Neural progenitor cell (in vitro differentiated cells): ENCODE measurements around the gene MARCHF2. TPM values are rescaled to one million over a fixed set of nuclear protein-coding genes. Genes with fewer than 3 reads are reported as not detected.

Experiments used
- DNase-seq: peaks from one replicate; pipeline ENCODE4 v3.0.0-alpha.2; 2016; ENCODE audit warnings: low spot score
- H2AFZ ChIP-seq: fragments of 200-600 bp; sonication (generic); replicated peaks from 2 replicates; pipeline ENCODE4 v1.6.1; 2016; ENCODE audit warnings: antibody characterized with exemption
- H3F3A ChIP-seq: fragments of 200-600 bp; sonication (generic); 2 replicates; pipeline ENCODE4 v1.6.1; 2016; ENCODE audit warnings: antibody characterized with exemption, low read depth
- H3K27ac ChIP-seq: fragments of 200-600 bp; sonication (generic); 2 replicates; pipeline ENCODE4 v1.5.1; 2016; ENCODE audit warnings: mild to moderate bottlenecking
- H3K27me3 ChIP-seq: fragments of 200-600 bp; sonication (generic); 2 replicates; pipeline ENCODE4 v1.6.1; 2016; ENCODE audit warnings: mild to moderate bottlenecking, moderate library complexity
- H3K36me3 ChIP-seq: fragments of 200-600 bp; sonication (generic); 2 replicates; pipeline ENCODE4 v1.5.1; 2016
- H3K4me1 ChIP-seq: fragments of 200-600 bp; sonication (generic); 2 replicates; pipeline ENCODE4 v1.6.1; 2016; ENCODE audit warnings: mixed run types
- H3K4me2 ChIP-seq: fragments of 200-600 bp; sonication (generic); 2 replicates; pipeline ENCODE4 v1.6.1; 2016
- H3K4me3 ChIP-seq: fragments of 200-600 bp; sonication (generic); 2 replicates; pipeline ENCODE4 v1.5.1; 2016
- H3K79me2 ChIP-seq: fragments of 200-600 bp; sonication (generic); 2 replicates; pipeline ENCODE4 v1.6.1; 2016; ENCODE audit warnings: low read depth
- H3K9ac ChIP-seq: fragments of 200-600 bp; sonication (generic); 2 replicates; pipeline ENCODE4 v1.6.1; 2016
- H3K9me3 ChIP-seq: fragments of 200-600 bp; sonication (generic); 2 replicates; pipeline ENCODE4 v1.5.1; 2016; ENCODE audit warnings: low read depth
- H4K20me1 ChIP-seq: fragments of 200-600 bp; sonication (generic); 2 replicates; pipeline ENCODE4 v1.6.1; 2016; ENCODE audit warnings: low read depth
- H3K27ac Mint-ChIP-seq: 3 replicates; pipeline ENCODE4 v1.8.0; 2021; ENCODE audit warnings: mixed read lengths
- H3K27me3 Mint-ChIP-seq: 2 replicates; pipeline ENCODE4 v1.8.0; 2022; ENCODE audit warnings: low read depth, mild to moderate bottlenecking, inconsistent platforms, moderate library complexity, mixed read lengths; ENCODE audit not compliant: insufficient read depth
- H3K36me3 Mint-ChIP-seq: 3 replicates; pipeline ENCODE4 v1.8.0; 2021; ENCODE audit warnings: mixed read lengths
- H3K4me1 Mint-ChIP-seq: 3 replicates; pipeline ENCODE4 v1.8.0; 2021; ENCODE audit warnings: mixed read lengths
- H3K4me3 Mint-ChIP-seq: 3 replicates; pipeline ENCODE4 v1.8.0; 2021; ENCODE audit warnings: mild to moderate bottlenecking, moderate library complexity, mixed read lengths
- H3K9me3 Mint-ChIP-seq: 3 replicates; pipeline ENCODE4 v1.8.0; 2020; ENCODE audit warnings: mixed read lengths
- EZH2 ChIP-seq: fragments of 200-600 bp; sonication (generic); IDR thresholded peaks from 2 replicates; pipeline ENCODE4 v1.6.1; 2017; ENCODE audit warnings: antibody characterized with exemption, mild to moderate bottlenecking, moderate library complexity
- EZH2phosphoT487 ChIP-seq: fragments of 200-600 bp; sonication (generic); IDR thresholded peaks from 2 replicates; pipeline ENCODE4 v1.6.1; 2017; ENCODE audit warnings: antibody characterized with exemption
- total RNA-seq: library from RNA; depleted of rRNA; stranded (reverse); fragments of >200 nt; gene quantifications from 2 replicates; pipeline ENCODE4 v1.2.3, GENCODE V29; 2015; ENCODE audit warnings: low replicate concordance
- TF ChIP-seq, protein P1 (sequence below): fragments of 200-600 bp; sonication (generic); IDR thresholded peaks from 2 replicates; pipeline ENCODE4 v1.5.1; 2017; ENCODE audit warnings: antibody characterized with exemption, mild to moderate bottlenecking

Gene MARCHF2
- total RNA-seq, 1 donor from 2014 or later: 27.0 TPM

DNA sequence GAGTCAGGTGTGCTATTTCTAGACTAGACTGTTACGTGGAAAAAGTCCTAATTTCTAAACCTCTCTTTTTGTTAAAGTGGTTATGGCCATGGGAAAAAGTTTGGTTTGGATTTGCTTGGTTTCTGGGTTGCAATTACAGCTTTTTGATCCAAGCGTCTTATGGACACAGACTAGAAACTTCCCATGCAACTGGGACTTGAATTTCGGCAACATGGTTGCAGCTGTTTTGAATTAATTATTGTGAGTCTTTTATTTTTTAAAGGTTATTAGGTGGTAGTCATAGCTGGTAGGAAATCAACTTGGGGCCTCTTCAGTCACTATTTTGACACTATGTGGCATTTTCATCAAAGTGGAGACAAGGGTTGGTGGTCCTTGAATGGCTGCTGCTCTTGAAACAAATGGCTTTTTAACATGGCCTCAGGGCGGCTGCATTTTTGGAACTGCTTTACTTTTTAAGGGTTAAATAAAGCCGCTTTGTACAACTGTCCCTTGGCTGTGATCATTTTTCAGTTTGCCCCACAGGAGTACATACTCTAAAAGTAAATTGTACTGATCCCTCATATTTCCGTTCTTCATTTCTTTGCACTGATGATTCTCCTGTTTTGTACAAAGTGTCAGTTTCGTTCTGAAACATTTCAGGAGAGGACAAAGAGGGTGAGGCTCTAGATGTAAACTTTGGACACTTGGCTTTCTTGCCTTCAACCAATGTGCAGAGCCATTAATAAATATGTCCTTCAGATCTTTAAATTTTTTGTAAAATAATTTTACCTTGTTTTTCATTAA, 47.6 kb downstream of the MARCHF2 start:
- no peak overlapping the region for H3K27ac ChIP-seq
- Mint-ChIP-seq H3K9me3 (no peaks in the 10 kb centered on the region), H3K27me3 (peaks cover 6% of the 10 kb centered on the region), H3K36me3 (peaks cover 37% of the 10 kb centered on the region), H3K27ac (no peak overlapping the region), H3K4me1 (peaks cover 31% of the 10 kb centered on the region), H3K4me3 (no peak overlapping the region)
- H3K4me3 ChIP-seq: no peak overlapping the region
- H3K27me3 ChIP-seq: no peaks in the 10 kb centered on the region
- no peaks in the 10 kb centered on the region for H3K9me3 ChIP-seq
- peaks cover 26% of the 10 kb centered on the region for H3K4me1 ChIP-seq
- peaks cover 100% of the 10 kb centered on the region for H4K20me1 ChIP-seq
- no peak overlapping the region for H2AFZ ChIP-seq
- no peak overlapping the region for H3K9ac ChIP-seq
- peaks cover 22% of the 10 kb centered on the region for H3K36me3 ChIP-seq
- peaks cover 100% of the 10 kb centered on the region for H3K79me2 ChIP-seq
- H3F3A ChIP-seq: peaks cover 17% of the 10 kb centered on the region
- no peak overlapping the region for H3K4me2 ChIP-seq
- no peak for DNase-seq
- TF ChIP-seq EZH2: no peak
- TF ChIP-seq, protein P1, sequence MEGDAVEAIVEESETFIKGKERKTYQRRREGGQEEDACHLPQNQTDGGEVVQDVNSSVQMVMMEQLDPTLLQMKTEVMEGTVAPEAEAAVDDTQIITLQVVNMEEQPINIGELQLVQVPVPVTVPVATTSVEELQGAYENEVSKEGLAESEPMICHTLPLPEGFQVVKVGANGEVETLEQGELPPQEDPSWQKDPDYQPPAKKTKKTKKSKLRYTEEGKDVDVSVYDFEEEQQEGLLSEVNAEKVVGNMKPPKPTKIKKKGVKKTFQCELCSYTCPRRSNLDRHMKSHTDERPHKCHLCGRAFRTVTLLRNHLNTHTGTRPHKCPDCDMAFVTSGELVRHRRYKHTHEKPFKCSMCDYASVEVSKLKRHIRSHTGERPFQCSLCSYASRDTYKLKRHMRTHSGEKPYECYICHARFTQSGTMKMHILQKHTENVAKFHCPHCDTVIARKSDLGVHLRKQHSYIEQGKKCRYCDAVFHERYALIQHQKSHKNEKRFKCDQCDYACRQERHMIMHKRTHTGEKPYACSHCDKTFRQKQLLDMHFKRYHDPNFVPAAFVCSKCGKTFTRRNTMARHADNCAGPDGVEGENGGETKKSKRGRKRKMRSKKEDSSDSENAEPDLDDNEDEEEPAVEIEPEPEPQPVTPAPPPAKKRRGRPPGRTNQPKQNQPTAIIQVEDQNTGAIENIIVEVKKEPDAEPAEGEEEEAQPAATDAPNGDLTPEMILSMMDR: no peak
- no peak for TF ChIP-seq EZH2phosphoT487

- Mint-ChIP-seq H3K4me1 (peaks cover 29% of the 10 kb centered on the region), H3K27ac (no peak overlapping the region), H3K4me3 (no peak overlapping the region), H3K9me3 (no peaks in the 10 kb centered on the region), H3K27me3 (peaks cover 6% of the 10 kb centered on the region), H3K36me3 (peaks cover 37% of the 10 kb centered on the region)
- TF ChIP-seq, protein P1: no peak
- TF ChIP-seq EZH2phosphoT487 (no peak), EZH2 (no peak)
- H3K36me3 ChIP-seq: peaks cover 26% of the 10 kb centered on the region
- peaks cover 100% of the 10 kb centered on the region for H4K20me1 ChIP-seq
- H3K4me2 ChIP-seq: no peak overlapping the region
- peaks cover 100% of the 10 kb centered on the region for H3K79me2 ChIP-seq
- H3K4me3 ChIP-seq: no peak overlapping the region
- H3F3A ChIP-seq: peaks cover 14% of the 10 kb centered on the region
- H3K9ac ChIP-seq: no peak overlapping the region
- DNase-seq: no peak
- no peaks in the 10 kb centered on the region for H3K27me3 ChIP-seq
- peaks cover 26% of the 10 kb centered on the region for H3K4me1 ChIP-seq
- H2AFZ ChIP-seq: no peak overlapping the region
- H3K9me3 ChIP-seq: no peaks in the 10 kb centered on the region
- H3K27ac ChIP-seq: no peak overlapping the region
Observed at GRCh38 chr19:8461376-8461775, 48.3 kb downstream of the MARCHF2 start.

GRCh38 chr19:8461891-8462290, 48.8 kb downstream of the MARCHF2 start:
- Mint-ChIP-seq H3K9me3 (no peaks in the 10 kb centered on the region), H3K27me3 (peaks cover 6% of the 10 kb centered on the region), H3K4me1 (peaks cover 28% of the 10 kb centered on the region), H3K27ac (no peak overlapping the region), H3K36me3 (peaks cover 35% of the 10 kb centered on the region), H3K4me3 (no peak overlapping the region)
- DNase-seq: no peak
- Histone ChIP-seq H3K36me3 (peaks cover 23% of the 10 kb centered on the region), H3K79me2 (peaks cover 98% of the 10 kb centered on the region), H3K9me3 (no peaks in the 10 kb centered on the region), H4K20me1 (peaks cover 99% of the 10 kb centered on the region), H3K9ac (no peak overlapping the region), H3K4me1 (peaks cover 23% of the 10 kb centered on the region), H3K4me2 (no peak overlapping the region), H3K27ac (no peak overlapping the region), H3K27me3 (no peaks in the 10 kb centered on the region), H3F3A (peaks cover 14% of the 10 kb centered on the region), H3K4me3 (no peak overlapping the region), H2AFZ (no peak overlapping the region)
- no peak for TF ChIP-seq EZH2phosphoT487
- TF ChIP-seq, protein P1: no peak
- TF ChIP-seq EZH2: no peak
